GM12891 (cell line): Measurements from ENCODE around the gene PLEKHG5.
"Not testable (repeated sequence)": the region's sequence is repeated elsewhere in the genome, so short reads cannot be mapped to it uniquely, and the experiment has no call there.

Experiments
- DNase-seq: peaks from one replicate; pipeline ENCODE4 v3.0.0; 2011; ENCODE audit warnings: low spot score; ENCODE audit not compliant: insufficient read length
- FAIRE-seq: peaks from 2 replicates; lab custom pipeline; 2011; peaks lifted over from hg19 to GRCh38; lab: Jason Lieb, UNC
- PAX5 ChIP-seq: IDR thresholded peaks from 2 replicates; pipeline ENCODE4 v1.6.1; 2011; ENCODE audit warnings: low read length, moderate library complexity, mild to moderate bottlenecking; ENCODE audit not compliant: insufficient read depth, severe bottlenecking
- POLR2A ChIP-seq: IDR thresholded peaks from 2 replicates; pipeline ENCODE4 v1.6.1; 2011; ENCODE audit warnings: low read depth, low read length, control low read depth
- POLR2AphosphoS5 ChIP-seq: IDR thresholded peaks from 2 replicates; pipeline ENCODE4 v1.6.1; 2011; ENCODE audit warnings: low read depth, low read length, control low read depth
- POU2F2 ChIP-seq: IDR thresholded peaks from 2 replicates; pipeline ENCODE4 v1.6.1; 2011; ENCODE audit warnings: low read depth, mild to moderate bottlenecking, control low read depth, low read length, moderate library complexity
- SPI1 ChIP-seq: IDR thresholded peaks from 2 replicates; pipeline ENCODE4 v1.6.1; 2011; ENCODE audit warnings: low read depth, low read length, control low read depth
- TAF1 ChIP-seq: IDR thresholded peaks from 2 replicates; pipeline ENCODE4 v1.6.1; 2011; ENCODE audit warnings: low read depth, low read length, control low read depth

PLEKHG5 gene

DNA sequence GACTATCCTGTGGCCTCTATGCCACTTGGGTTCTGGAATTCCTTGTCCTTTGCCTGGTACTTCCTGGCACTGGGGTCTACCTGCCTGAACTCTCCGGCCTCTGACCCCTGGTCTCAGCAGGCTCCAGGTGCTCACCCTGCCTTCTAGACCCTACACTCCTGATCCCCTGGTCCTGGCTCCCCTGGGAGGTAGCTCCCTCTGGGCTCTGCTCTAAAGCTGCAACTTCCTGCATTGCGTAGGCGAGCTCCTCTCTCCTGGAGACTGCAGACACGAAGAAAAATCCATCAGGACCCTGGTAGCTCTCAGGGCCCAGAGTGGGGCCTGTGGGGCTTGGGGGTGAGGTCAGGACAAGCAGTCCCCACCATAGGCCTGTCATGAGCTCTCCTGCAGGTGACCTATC, 7.8 kb upstream of the PLEKHG5 start:
- DNase-seq: no peak
- FAIRE-seq: no peak
- no peak for TF ChIP-seq SPI1
- no peak for TF ChIP-seq PAX5
- TF ChIP-seq POLR2AphosphoS5: no peak
- no peak for TF ChIP-seq TAF1
- no peak for TF ChIP-seq POU2F2
- no peak for TF ChIP-seq POLR2A

DNA sequence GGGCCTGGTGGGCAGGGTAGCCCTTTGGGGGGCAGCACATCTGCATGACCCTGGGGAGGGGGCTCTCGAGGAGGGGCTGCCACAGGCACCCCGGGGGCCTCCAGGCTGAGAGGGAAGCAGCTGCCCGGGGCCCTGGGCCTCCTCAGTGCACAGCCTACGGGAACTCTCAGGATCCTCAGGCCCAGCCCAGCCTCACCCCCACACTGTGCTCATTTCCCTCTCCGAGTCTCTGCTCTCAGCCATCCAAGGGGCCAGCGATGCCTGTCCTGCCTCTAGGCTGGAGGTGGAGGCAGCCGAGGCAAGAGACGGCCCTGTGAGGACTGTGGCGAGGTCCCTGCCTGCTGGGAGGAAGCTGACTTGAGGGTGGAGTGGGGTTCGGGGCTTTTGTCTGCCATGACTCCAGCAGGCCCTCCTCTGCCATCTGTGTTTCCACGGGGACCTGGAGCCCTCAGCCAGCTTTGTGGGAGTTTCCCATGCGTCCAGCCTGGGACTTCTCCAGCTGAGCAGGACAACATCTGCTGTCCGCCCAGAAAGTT, 7.2 kb upstream of the PLEKHG5 start:
- DNase-seq (no peak), FAIRE-seq (no peak)
- TF ChIP-seq TAF1 (no peak), PAX5 (no peak), POLR2A (no peak), POLR2AphosphoS5 (no peak), POU2F2 (no peak), SPI1 (no peak)

- DNase-seq (no peak), FAIRE-seq (no peak)
- no peak for TF ChIP-seq PAX5
- TF ChIP-seq POLR2A: no peak
- no peak for TF ChIP-seq SPI1
- TF ChIP-seq TAF1: no peak
- no peak for TF ChIP-seq POU2F2
- no peak for TF ChIP-seq POLR2AphosphoS5
These were observed 6.6 kb upstream of the PLEKHG5 start for GRCh38 chr1:6497867-6498575.

DNA sequence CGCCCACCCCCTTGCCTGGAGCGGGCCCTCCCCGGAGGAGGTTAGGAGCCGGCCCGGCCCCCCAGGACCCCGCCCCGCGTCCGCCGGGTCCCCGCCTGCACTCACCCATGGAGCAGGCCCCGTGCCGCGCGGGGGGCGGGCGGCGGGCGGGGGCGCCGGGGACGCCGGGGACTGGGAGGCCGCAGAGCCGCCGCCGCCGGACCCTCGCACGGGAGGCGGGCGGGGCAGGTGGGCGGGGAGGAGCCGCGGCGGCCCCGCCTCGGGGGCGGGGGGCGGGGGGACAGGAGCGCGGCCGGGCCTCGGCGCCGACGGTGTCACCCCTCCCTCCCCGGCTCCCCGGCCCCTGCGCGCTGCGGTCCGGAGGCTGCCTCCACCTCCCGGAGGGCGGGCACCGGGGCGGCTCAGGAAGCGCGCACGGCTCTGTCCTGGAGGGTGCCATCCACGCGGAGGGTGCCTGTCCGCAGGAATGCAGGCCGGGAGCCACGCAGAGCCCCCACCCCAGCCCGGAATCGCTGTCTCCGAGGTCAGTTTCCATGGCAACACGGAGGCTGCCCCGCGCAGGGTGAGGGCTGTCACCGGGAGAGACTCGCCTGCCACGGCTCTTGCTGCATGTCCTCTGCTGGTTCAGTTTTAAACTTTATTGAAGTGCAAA, 5.9 kb upstream of the PLEKHG5 start:
- DNase-seq: peak; percentile 72
- TF ChIP-seq POLR2AphosphoS5: no peak
- TF ChIP-seq PAX5: no peak
- FAIRE-seq: peak; percentile 77

DNA sequence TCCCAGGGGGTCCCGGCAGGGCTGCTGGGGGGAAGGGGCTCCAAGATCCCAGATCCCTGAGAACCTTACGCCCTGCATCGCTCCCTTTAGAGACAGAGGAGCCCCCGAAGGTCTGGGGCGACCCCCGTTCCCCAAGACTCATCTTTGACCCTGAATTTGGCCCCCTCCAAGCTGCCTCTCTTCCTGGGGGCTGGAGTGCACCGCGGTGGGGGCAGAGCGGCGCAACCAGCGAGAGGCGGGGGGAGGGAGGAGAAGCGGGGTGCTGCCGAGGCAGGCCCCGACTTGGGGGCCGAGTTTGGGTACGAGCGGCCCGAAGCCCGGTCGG, 5.4 kb upstream of the PLEKHG5 start:
- FAIRE-seq (no peak), DNase-seq (no peak)
- no peak for TF ChIP-seq POLR2AphosphoS5
- no peak for TF ChIP-seq PAX5
- TF ChIP-seq SPI1: no peak
- no peak for TF ChIP-seq POLR2A
- TF ChIP-seq TAF1: no peak
- no peak for TF ChIP-seq POU2F2

GRCh38 chr1:6496365-6496721, 4.9 kb upstream of the PLEKHG5 start:
- FAIRE-seq: no peak
- TF ChIP-seq PAX5 (no peak), SPI1 (no peak), POLR2AphosphoS5 (no peak), POU2F2 (no peak), POLR2A (no peak), TAF1 (no peak)
- DNase-seq: no peak

GRCh38 chr1:6495540-6496364, 4.3 kb upstream of the PLEKHG5 start:
- no peak for FAIRE-seq
- TF ChIP-seq POLR2AphosphoS5 (no peak), SPI1 (no peak), POLR2A (no peak), TAF1 (no peak), PAX5 (no peak), POU2F2 (no peak)
- no peak for DNase-seq

DNA sequence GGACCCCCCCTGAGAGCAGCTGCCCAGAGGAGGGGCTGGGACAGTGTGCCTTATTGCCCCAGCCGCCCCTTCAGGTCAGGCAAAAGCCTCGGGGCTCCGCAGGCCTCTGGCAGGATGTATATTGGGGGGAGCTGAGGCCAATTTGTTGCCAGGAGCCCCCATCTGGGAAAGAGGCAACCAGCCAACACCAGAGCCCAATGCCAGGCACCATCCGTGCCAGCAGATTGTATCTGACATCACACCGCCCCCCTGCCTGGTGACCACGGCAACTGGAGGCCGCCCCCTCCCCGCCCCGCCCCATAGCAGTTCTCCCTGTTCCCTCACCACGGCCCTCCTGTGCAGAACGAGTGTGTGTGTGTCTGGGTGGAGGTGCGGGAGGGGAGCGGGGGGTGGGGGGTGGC, 3.6 kb upstream of the PLEKHG5 start:
- DNase-seq (no peak), FAIRE-seq (no peak)
- no peak for TF ChIP-seq TAF1
- TF ChIP-seq POLR2A: no peak
- no peak for TF ChIP-seq SPI1
- no peak for TF ChIP-seq POU2F2
- no peak for TF ChIP-seq PAX5
- no peak for TF ChIP-seq POLR2AphosphoS5

- FAIRE-seq: no peak
- DNase-seq: no peak
- TF ChIP-seq SPI1: no peak
- no peak for TF ChIP-seq PAX5
- no peak for TF ChIP-seq POU2F2
- no peak for TF ChIP-seq POLR2AphosphoS5
- no peak for TF ChIP-seq TAF1
- TF ChIP-seq POLR2A: no peak
These were observed 3.2 kb upstream of the PLEKHG5 start for GRCh38 chr1:6494627-6495026.

- FAIRE-seq, DNase-seq: not testable (repeated sequence)
These were observed 2.4 kb upstream of the PLEKHG5 start for GRCh38 chr1:6493834-6494223.
